Measurements from ENCODE around the gene GPLD1.
A peak's percentile ranks its signal among the peaks of the same experiment; 100 is the strongest.
"Not testable (repeated sequence)": the region's sequence is repeated elsewhere in the genome, so short reads cannot be mapped to it uniquely, and the experiment has no call there.

GPLD1 gene

GRCh38 chr6:24451581-24452388 is 37.6 kb downstream of the GPLD1 start:
- DNase-seq: no peak

GRCh38 chr6:24448828-24449525 is 40.4 kb downstream of the GPLD1 start:
- DNase-seq: no peak

- DNase-seq: no peak
Measured at GRCh38 chr6:24448396-24448795, 41.0 kb downstream of the GPLD1 start.

GRCh38 chr6:24446670-24447069 is 42.7 kb downstream of the GPLD1 start:
- DNase-seq: no peak

- peak; percentile 8 for DNase-seq
Measured at GRCh38 chr6:24445704-24446103, 43.7 kb downstream of the GPLD1 start.

GRCh38 chr6:24444588-24444987 is 44.8 kb downstream of the GPLD1 start:
- no peak for DNase-seq

- no peak for DNase-seq
Measured at GRCh38 chr6:24441599-24441904, 47.8 kb downstream of the GPLD1 start.

- no peak for DNase-seq
Measured at GRCh38 chr6:24440897-24441598, 48.3 kb downstream of the GPLD1 start.

GRCh38 chr6:24439858-24440539 is 49.4 kb downstream of the GPLD1 start:
- DNase-seq: no peak

- no peak for DNase-seq
Measured at GRCh38 chr6:24436979-24437378, 52.4 kb downstream of the GPLD1 start.

- DNase-seq: no peak
Measured at GRCh38 chr6:24432611-24433010, 56.8 kb downstream of the GPLD1 start.

GRCh38 chr6:24431045-24431451 is 58.3 kb downstream of the GPLD1 start:
- DNase-seq: no peak

- DNase-seq: no peak
Measured at GRCh38 chr6:24430086-24430485, 59.3 kb downstream of the GPLD1 start.

- no peak for DNase-seq
Measured at GRCh38 chr6:24429146-24429545, 60.2 kb downstream of the GPLD1 start.

- no peak for DNase-seq
Measured at GRCh38 chr6:24428615-24429014, 60.8 kb downstream of the GPLD1 start.

GRCh38 chr6:24426729-24427446 is 62.5 kb downstream of the GPLD1 start:
- no peak for DNase-seq

GRCh38 chr6:24425091-24425490 is 64.3 kb downstream of the GPLD1 start:
- DNase-seq: no peak

- no peak for DNase-seq
Measured at GRCh38 chr6:24419526-24419925, 69.9 kb downstream of the GPLD1 start.

GRCh38 chr6:24415753-24416152 is 73.6 kb downstream of the GPLD1 start:
- no peak for DNase-seq

- DNase-seq: not testable (repeated sequence)
Measured at GRCh38 chr6:24414531-24414930, 74.8 kb downstream of the GPLD1 start.

GRCh38 chr6:24412294-24412693 is 77.1 kb downstream of the GPLD1 start:
- DNase-seq: no peak

GRCh38 chr6:24410622-24411021 is 78.8 kb downstream of the GPLD1 start:
- no peak for DNase-seq

Measured in NCI-H524 treated with DMSO at 0.1 percent for 48 hours (cell line).